HG03135 (cell line): ENCODE results near the gene OR2L5.

Source experiments
- ATAC-seq: cut with Tn5 transposase; IDR thresholded peaks from one replicate; pipeline ENCODE4 v1.9.1; 2021; ENCODE audit warnings: mild to moderate bottlenecking, moderate library complexity; ENCODE audit not compliant: unreplicated experiment

OR2L5 gene, protein sequence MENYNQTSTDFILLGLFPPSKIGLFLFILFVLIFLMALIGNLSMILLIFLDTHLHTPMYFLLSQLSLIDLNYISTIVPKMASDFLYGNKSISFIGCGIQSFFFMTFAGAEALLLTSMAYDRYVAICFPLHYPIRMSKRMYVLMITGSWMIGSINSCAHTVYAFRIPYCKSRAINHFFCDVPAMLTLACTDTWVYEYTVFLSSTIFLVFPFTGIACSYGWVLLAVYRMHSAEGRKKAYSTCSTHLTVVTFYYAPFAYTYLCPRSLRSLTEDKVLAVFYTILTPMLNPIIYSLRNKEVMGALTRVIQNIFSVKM

GRCh38 chr1:248013229-248013710 lies at the start of gene OR2L5:
Gene OR2L5 (plus strand): TSS chr1:248013660. CDS start chr1:248021948, 8,288 bp downstream.
- ATAC-seq: no peak

DNA sequence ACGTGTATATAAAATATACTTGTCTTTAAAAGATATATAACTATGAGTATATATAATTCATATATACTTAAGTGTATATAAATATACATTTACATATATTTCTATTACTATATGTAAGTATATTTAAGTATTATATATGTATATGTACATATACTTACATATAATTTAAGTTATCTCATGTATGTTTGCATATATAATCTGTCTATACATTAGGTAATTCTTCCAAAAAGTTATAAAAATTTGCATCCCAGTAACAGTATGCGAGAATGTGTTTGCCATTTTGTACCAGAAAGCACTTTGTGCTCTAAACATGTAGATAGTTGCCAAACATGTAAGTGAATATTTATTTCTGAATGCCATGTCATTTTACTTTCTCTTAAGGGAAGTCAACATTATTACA lies 48.5 kb upstream of the OR2L5 start, which contains the start of gene OR2AK2:
TSS of gene OR2AK2 (plus strand) at position 301 of the 400 bp plus-strand sequence. CDS start 144 bp downstream, outside the sequence.
- no peak for ATAC-seq

DNA sequence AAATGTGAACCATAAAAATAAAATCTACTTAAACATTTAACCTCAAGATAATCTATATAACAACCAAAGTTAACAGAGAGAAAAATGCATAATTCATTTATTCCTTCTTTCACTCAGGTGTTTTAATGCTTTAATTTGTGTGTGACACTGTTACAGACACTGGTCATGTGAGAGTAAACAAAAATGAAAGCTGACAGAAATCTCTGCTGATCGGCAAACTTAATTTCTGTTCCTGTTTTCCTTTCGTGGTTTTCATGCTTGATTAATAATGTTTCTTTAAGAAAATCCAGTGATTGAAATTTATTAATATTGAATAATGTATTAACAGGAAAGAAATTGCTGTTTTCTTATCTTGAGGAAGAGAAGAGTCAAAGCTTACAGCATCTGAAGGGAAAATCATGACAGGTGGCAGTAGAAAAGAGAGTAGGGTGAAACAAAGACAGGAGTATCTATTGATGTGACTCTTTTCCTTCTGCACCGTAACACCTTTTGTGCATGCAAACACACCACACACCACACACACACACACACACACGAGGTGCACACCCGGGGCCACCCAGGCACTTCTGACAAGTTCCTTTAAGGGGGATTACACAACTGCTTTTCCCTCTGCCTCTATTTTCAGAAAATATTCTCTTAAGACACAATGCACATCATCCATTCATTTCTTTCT lies 46.8 kb upstream of the OR2L5 start:
- ATAC-seq: no peak

GRCh38 chr1:247992986-247993385 lies 20.5 kb upstream of the OR2L5 start:
- ATAC-seq: no peak

DNA sequence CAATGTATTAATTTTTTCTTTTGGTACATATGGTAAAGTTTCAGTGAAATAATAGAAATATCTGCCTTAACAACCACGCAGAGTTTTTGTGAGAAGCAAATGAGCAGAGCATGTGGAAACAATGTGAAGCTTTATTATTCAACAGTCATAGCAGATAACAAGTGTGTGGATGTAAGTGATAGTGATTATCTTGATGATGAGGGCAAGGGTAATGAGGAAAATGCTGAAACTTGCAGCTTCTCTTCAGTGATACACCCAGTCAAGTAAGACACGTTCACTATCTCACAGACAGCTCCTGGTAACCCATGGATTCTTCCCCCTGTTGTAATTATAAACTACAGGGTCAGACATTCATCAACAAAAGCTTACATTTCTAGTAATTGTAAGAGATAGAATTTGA lies 14.6 kb upstream of the OR2L5 start:
- no peak for ATAC-seq

GRCh38 chr1:248000169-248000568 lies 13.3 kb upstream of the OR2L5 start:
- no peak for ATAC-seq

DNA sequence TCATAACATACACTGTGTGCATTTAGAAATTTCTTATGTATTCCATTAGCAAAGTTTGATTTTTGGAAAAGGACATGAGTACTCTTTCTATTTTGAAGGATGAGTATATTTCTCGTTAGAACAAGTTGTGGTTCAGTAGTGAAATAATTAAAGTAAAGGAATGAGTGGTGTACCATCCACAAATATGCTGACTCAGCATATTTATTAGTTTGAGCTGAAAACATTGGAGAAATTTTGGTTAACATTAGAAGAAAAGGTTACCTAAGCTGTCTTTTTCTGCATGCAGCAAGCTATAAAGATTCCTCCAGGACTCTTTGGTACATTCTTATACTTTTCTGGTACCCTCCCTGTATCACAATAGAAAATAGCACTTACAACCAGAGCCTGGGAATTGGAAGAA lies 5.7 kb upstream of the OR2L5 start:
- no peak for ATAC-seq

GRCh38 chr1:248009681-248010080 lies 3.8 kb upstream of the OR2L5 start:
- no peak for ATAC-seq

DNA sequence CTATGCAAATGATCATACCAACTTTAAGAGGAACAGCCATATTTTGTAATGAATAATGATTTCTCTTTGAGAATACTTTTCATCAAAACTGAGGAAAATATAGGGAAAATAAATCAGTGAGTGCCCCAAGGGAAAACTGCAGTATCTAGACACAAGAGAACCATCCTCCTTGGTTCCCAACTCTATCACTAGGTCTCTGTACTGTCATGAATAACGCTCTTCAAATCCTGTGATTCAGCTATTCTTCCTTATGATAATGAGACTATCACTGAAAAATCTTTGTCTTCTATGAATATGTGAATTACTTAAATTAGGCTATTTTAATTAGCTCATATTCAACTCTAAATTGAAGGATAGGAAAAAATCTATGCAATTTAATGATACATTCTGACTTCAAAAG lies 2.3 kb downstream of the OR2L5 start:
- ATAC-seq: no peak

DNA sequence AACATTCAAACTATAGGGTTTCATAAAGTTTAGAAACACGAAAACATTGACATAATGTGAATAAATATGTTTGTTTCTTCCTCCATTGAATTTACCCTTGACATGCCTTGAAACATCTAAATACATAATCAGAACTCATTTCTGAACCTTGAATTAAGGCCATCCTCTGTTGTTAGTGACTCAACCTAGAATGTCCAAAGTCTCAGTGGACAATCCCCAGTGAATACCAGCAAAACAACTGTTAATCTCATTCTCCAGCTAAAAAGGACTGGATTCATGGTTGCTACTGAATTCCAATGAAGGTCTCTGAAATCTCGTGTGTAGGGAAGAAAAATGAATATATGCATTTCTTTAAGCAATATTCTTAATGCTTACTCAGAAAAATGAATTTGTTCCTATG lies 16.3 kb downstream of the OR2L5 start, which contains the start of gene OR2L2:
TSS of gene OR2L2 (plus strand) at position 301 of the 400 bp plus-strand sequence. CDS start 8,198 bp downstream, outside the sequence.
- ATAC-seq: no peak

DNA sequence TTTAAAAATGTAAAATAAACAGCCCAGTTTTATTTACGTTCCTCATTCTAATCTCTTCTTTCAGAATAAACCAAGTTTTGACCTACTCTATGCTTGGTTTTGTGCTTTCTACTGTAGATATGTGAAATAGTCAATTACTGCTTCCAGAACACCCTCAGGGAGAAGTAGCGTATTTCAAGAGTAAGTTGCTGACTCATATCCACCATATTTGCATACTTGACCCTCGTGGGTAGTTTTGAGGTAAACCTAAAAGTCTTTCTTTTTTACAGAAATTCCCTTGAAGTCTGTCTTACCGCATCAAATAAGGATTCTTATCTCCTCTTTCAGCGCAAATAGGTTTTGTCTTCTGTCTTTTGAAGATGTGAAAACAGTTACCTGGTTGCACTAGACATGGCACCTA lies 31.7 kb downstream of the OR2L5 start:
- ATAC-seq: no peak

DNA sequence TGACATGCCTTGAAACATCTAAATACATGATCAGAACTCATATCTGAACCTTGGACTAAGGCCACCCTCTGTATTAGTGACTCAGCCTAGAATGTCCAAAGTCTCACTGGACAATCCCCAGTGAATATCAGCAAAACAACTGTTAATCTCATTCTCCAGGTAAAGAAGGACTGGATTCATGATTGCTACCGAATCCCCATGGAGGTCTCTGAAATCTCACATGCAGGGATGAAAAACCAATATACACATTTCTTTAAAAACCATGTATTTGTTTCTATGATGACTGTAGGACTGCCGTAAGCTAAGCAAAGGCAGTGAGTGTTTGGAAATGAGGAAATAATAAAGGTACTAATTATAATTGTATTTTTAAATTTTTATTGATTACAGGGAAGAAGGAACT lies 33.1 kb downstream of the OR2L5 start, which contains the start of gene OR2L3:
TSS of gene OR2L3 (plus strand) at position 301 of the 400 bp plus-strand sequence. CDS start 13,846 bp downstream, outside the sequence.
- ATAC-seq: no peak

GRCh38 chr1:248047008-248047407 lies 33.5 kb downstream of the OR2L5 start:
- ATAC-seq: no peak

GRCh38 chr1:248054671-248055070 lies 41.2 kb downstream of the OR2L5 start:
- no peak for ATAC-seq

DNA sequence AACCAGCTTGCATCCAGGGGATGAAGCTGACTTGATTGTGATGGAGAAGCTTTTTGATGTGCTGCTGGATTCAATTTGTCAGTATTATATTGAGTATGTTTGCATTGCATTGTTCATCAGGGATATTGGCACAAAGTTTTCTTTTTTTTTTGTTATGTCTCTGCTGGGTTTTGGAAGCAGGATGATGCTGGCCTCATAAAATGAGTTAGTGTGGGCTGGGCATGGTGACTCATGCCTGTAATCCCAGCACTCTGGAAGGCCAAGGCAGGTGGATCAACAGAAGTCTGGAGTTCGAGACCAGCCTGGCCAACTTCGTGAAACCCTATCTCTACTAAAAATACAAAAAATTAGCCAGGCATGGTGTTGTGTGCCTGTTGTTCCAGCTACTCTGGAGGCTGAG lies 41.8 kb downstream of the OR2L5 start:
- ATAC-seq: no peak

- ATAC-seq: no peak
These were observed 51.6 kb downstream of the OR2L5 start for GRCh38 chr1:248065071-248065470.

- no peak for ATAC-seq
These were observed 52.1 kb downstream of the OR2L5 start for GRCh38 chr1:248065604-248066003.
